ENCODE data around the gene TCP11L2. TPM values are rescaled to one million over a fixed set of nuclear protein-coding genes. Genes with fewer than 3 reads are reported as not detected.

Gene TCP11L2
- total and polyA plus RNA-seq, 2 of the 4 experiments (the other 2 are of a cell fraction): 7.3 to 32.8 TPM

DNA sequence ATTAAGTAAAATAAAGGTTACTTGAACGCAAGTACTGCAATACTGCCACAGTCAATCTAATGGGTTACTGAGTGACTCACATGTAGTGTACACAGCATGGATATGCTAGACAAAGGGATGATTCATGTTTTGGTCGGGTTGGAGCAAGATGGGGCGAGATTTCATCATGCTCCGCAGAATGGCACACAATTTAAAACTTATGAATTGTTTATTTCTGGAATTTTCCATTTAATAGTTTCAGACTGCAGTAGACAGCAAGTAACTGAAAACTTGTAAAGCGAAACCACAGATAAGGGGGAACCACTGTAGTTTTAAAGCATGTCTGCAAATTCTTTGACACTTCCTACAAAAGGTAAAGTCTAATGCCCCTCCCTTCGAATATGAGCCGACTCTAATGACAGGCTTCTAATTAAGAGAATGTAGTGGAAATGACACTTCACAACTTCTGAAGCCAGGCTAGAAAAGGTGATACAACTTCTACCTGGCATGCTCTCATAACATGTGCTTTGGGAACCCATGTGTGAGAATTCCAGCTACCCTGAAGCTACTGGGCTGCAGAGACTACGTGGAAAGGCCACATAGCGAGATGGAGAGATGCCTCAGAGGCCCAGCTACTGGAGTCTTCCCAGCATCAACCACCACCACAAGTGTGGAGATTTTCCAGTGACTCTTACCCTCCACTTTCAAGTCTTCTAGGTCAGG lies 13.9 kb upstream of the TCP11L2 start:
- Histone ChIP-seq H4K20me1 (ENCODE audit: insufficient read depth, low read length) (no peaks in the 10 kb centered on the region), H4K91ac (ENCODE audit: insufficient read depth, low read depth, low read length) (peak overlapping the region; percentile 100), H3K14ac (replicated peaks; ENCODE audit: low read depth, low read length) (peak overlapping the region; percentile 100), H3K27ac (ENCODE audit: insufficient read depth, low read length) (peak overlapping the region; percentile 78), H2BK5ac (ENCODE audit: low read depth, low read length, poor library complexity, severe bottlenecking) (peak overlapping the region; percentile 86), H3K4me3 (ENCODE audit: insufficient read depth, low read depth, low read length) (no peak overlapping the region), H3K79me1 (ENCODE audit: low read depth in 1 of 2, low read length in 2 of 2) (no peaks in the 10 kb centered on the region), H2BK15ac (ENCODE audit: low read depth, low read length) (peak overlapping the region; percentile 87), H2AK5ac (ENCODE audit: low read depth, low read length) (peak overlapping the region; percentile 75), H2BK120ac (ENCODE audit: low read depth, low read length) (peak overlapping the region; percentile 100), H3K56ac (ENCODE audit: extremely low read depth, insufficient read depth, low read length) (peak overlapping the region; percentile 96), H3K18ac (ENCODE audit: low read depth, low read length) (peak overlapping the region; percentile 95), H2AFZ (replicated peaks; ENCODE audit: low read length, poor library complexity) (peak overlapping the region; percentile 80), H4K5ac (ENCODE audit: low read depth, low read length) (peak overlapping the region; percentile 88), H3K9me1 (ENCODE audit: insufficient read depth, low read length) (peaks cover 11% of the 10 kb centered on the region), H3K27me3 (ENCODE audit: control insufficient read depth, insufficient read depth, low read length) (no peaks in the 10 kb centered on the region), H3K9ac (ENCODE audit: low read depth, low read length) (peak overlapping the region; percentile 5; the same call in 1 of the 2 replicates), H3K4ac (ENCODE audit: low read depth, low read length) (peak overlapping the region; percentile 100), H3K9me3 (ENCODE audit: control insufficient read depth, insufficient read depth, low read length) (no peaks in the 10 kb centered on the region), H2AK9ac (replicated peaks; ENCODE audit: low read depth, low read length, poor library complexity) (peak overlapping the region; percentile 93), H2BK20ac (ENCODE audit: low read depth, low read length) (peak overlapping the region; percentile 100), H3K36me3 (ENCODE audit: control insufficient read depth, insufficient read depth, low read length) (no peaks in the 10 kb centered on the region), H4K8ac (ENCODE audit: low read depth in 2 of 2, low read length in 2 of 2) (peak overlapping the region; percentile 77 to 93), H3K4me1 (ENCODE audit: control insufficient read depth, insufficient read depth, low read length) (peaks cover 8% of the 10 kb centered on the region), H3K23ac (ENCODE audit: low read depth, low read length) (peak overlapping the region; percentile 98), H3K4me2 (ENCODE audit: low read depth, low read length) (no peak overlapping the region; the same call in 1 of the 2 replicates)
- POLR2A ChIA-PET (ENCODE audit: unreplicated experiment): no interaction called here
- CTCF ChIA-PET: no interaction called here
- DNase-seq (peak; percentile 97), ATAC-seq (ENCODE audit: low read depth) (peak; percentile 89)
- in situ Hi-C loops (cut with MboI; ENCODE audit: low sequenced_read_pairs) (loop anchor here (5.0 kb wide), 1 partner anchor 36 kb away; no protein-coding TSS in a partner anchor), intact Hi-C loops (cut with micrococcal nuclease) (loop anchor here (5.0 kb wide), 1 partner anchor 41 kb away; the partner anchor contains the start of gene CKAP4), dilution Hi-C loops (cut with HindIII; ENCODE audit: low sequenced_read_pairs, unreplicated experiment) (no loop called here)
- no CpG with 5 or more reads among the region's 9 CpGs for WGBS, 2 experiments (ENCODE audit: extremely low coverage in 2 of 2, insufficient read length in 1 of 2)
- BruUV-seq (replicated peaks): no TSS peak
- peak; percentile 63; the same call in 1 of the 2 replicates for TF ChIP-seq BHLHE40 (IDR thresholded peaks at IDR 0.05; ENCODE audit: low read depth, low read length)
- TF ChIP-seq CHD1 (IDR thresholded peaks at IDR 0.05; ENCODE audit: low read depth, low read length): no peak
- no peak for TF ChIP-seq POLR2A (IDR thresholded peaks at IDR 0.05; ENCODE audit: low read depth, low read length)
- TF ChIP-seq MXI1 (IDR thresholded peaks at IDR 0.05; ENCODE audit: borderline replicate concordance, low read depth, low read length): no peak
- TF ChIP-seq RCOR1 (IDR thresholded peaks at IDR 0.05; ENCODE audit: insufficient replicate concordance, low read length): no peak
- TF ChIP-seq CEBPB (IDR thresholded peaks at IDR 0.05; ENCODE audit: low read depth, low read length): peak; percentile 96
- TF ChIP-seq, protein P1, sequence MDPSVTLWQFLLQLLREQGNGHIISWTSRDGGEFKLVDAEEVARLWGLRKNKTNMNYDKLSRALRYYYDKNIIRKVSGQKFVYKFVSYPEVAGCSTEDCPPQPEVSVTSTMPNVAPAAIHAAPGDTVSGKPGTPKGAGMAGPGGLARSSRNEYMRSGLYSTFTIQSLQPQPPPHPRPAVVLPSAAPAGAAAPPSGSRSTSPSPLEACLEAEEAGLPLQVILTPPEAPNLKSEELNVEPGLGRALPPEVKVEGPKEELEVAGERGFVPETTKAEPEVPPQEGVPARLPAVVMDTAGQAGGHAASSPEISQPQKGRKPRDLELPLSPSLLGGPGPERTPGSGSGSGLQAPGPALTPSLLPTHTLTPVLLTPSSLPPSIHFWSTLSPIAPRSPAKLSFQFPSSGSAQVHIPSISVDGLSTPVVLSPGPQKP (IDR thresholded peaks at IDR 0.05; ENCODE audit: borderline replicate concordance, low read depth, low read length): no peak
- TF ChIP-seq MAZ (IDR thresholded peaks at IDR 0.05; ENCODE audit: borderline replicate concordance, low read depth, low read length): no peak
- TF ChIP-seq FOS (IDR thresholded peaks at IDR 0.05; ENCODE audit: low read depth, low read length): peak; percentile 93
- no peak for TF ChIP-seq RAD21 (IDR thresholded peaks at IDR 0.05; ENCODE audit: low read length)
- no peak for TF ChIP-seq NFE2L2 (IDR thresholded peaks at IDR 0.05; ENCODE audit: low read depth, low read length)
- no peak for TF ChIP-seq MAFK (IDR thresholded peaks at IDR 0.05; ENCODE audit: low read depth, low read length)
- TF ChIP-seq RFX5 (IDR thresholded peaks at IDR 0.05; ENCODE audit: low read depth, low read length): no peak
- no peak for TF ChIP-seq SMC3 (IDR thresholded peaks at IDR 0.05; ENCODE audit: low read depth, low read length)
- TF ChIP-seq, protein P2, sequence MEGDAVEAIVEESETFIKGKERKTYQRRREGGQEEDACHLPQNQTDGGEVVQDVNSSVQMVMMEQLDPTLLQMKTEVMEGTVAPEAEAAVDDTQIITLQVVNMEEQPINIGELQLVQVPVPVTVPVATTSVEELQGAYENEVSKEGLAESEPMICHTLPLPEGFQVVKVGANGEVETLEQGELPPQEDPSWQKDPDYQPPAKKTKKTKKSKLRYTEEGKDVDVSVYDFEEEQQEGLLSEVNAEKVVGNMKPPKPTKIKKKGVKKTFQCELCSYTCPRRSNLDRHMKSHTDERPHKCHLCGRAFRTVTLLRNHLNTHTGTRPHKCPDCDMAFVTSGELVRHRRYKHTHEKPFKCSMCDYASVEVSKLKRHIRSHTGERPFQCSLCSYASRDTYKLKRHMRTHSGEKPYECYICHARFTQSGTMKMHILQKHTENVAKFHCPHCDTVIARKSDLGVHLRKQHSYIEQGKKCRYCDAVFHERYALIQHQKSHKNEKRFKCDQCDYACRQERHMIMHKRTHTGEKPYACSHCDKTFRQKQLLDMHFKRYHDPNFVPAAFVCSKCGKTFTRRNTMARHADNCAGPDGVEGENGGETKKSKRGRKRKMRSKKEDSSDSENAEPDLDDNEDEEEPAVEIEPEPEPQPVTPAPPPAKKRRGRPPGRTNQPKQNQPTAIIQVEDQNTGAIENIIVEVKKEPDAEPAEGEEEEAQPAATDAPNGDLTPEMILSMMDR (conservative IDR thresholded peaks at IDR 0.05; ENCODE audit: low read depth, low read length): no peak

All from IMR-90 (cell line).